Measurements from ENCODE around the gene TTC17.

Gene TTC17

GRCh38 chr11:43503417-43503816, 144.7 kb downstream of the TTC17 start:
- Histone ChIP-seq H3K9me3 (ENCODE audit: control insufficient read depth in 2 of 2, low read length in 2 of 2) (no peaks in the 10 kb centered on the region), H3K27me3 (ENCODE audit: control insufficient read depth in 1 of 2, insufficient read depth in 2 of 2, low read length in 2 of 2) (peaks cover 0 to 4% of the 10 kb centered on the region in 2 donors), H3K27ac (ENCODE audit: low read length) (no peak overlapping the region), H3K4me3 (ENCODE audit: low read length in 2 of 2) (no peak overlapping the region), H3K9ac (ENCODE audit: low read length in 2 of 2) (no peak overlapping the region), H3K36me3 (ENCODE audit: control insufficient read depth in 2 of 2, insufficient read depth in 2 of 2, low read length in 2 of 2) (no peaks in the 10 kb centered on the region), H3K4me1 (ENCODE audit: control insufficient read depth, insufficient read depth, low read length) (no peaks in the 10 kb centered on the region)

- no peak overlapping the region for H3K9ac ChIP-seq (ENCODE audit: low read length in 2 of 2)
- H3K27me3 ChIP-seq (ENCODE audit: control insufficient read depth in 1 of 2, insufficient read depth in 2 of 2, low read length in 2 of 2) = peaks cover 0 to 4% of the 10 kb centered on the region in 2 donors
- H3K4me3 ChIP-seq (ENCODE audit: low read length in 2 of 2) = no peak overlapping the region
- H3K9me3 ChIP-seq (ENCODE audit: control insufficient read depth in 2 of 2, low read length in 2 of 2) = no peaks in the 10 kb centered on the region
- H3K27ac ChIP-seq (ENCODE audit: low read length) = no peak overlapping the region
- H3K4me1 ChIP-seq (ENCODE audit: control insufficient read depth, insufficient read depth, low read length) = no peaks in the 10 kb centered on the region
- H3K36me3 ChIP-seq (ENCODE audit: control insufficient read depth in 2 of 2, insufficient read depth in 2 of 2, low read length in 2 of 2) = no peaks in the 10 kb centered on the region
Observed at GRCh38 chr11:43504316-43504950, 145.7 kb downstream of the TTC17 start.

DNA sequence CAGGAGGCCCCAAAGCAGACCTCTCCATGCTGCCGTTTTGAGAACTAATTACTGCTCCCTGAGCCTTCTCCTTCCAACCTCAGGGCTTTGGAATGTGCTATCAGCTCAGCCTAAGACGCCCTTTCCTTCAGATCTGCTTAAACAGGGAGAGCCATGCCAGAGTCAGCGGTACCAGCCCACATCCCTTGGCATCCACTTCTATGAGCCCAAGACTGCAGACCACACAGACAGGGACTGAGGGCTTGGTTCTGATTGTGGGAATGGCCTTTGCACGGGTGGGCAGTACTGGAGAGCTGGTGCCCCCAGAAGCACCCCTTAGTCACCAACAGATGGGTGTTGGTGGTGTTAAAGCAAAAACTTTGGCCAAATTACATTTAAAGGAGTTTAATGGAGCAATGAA, 146.5 kb downstream of the TTC17 start:
- no peak overlapping the region for H3K9ac ChIP-seq (ENCODE audit: low read length in 2 of 2)
- H3K27ac ChIP-seq (ENCODE audit: low read length) = no peak overlapping the region
- H3K4me1 ChIP-seq (ENCODE audit: control insufficient read depth, insufficient read depth, low read length) = no peaks in the 10 kb centered on the region
- no peaks in the 10 kb centered on the region for H3K36me3 ChIP-seq (ENCODE audit: control insufficient read depth in 2 of 2, insufficient read depth in 2 of 2, low read length in 2 of 2)
- H3K4me3 ChIP-seq (ENCODE audit: low read length in 2 of 2) = no peak overlapping the region
- peaks cover 0 to 4% of the 10 kb centered on the region in 2 donors for H3K27me3 ChIP-seq (ENCODE audit: control insufficient read depth in 1 of 2, insufficient read depth in 2 of 2, low read length in 2 of 2)
- no peaks in the 10 kb centered on the region for H3K9me3 ChIP-seq (ENCODE audit: control insufficient read depth in 2 of 2, low read length in 2 of 2)

DNA sequence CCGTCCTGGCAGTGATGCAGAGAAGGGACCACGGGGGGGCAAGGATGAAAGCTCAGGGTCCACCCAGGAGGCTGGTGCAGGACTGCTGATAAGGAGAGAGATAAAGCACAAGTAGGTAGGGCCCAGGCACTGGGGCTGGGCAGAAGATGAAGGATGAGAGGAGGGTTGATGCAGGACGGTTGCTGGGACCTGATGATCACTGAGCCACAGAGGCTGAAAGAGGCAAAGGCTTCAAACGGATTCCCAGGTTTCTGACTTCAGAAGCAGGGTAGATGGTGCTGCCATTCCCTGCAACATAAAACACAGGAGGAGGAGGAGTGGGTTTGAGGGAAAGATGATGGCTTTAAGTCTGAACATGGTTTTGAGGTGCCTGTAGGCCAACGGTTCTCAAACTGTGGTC, 148.5 kb downstream of the TTC17 start:
- no peaks in the 10 kb centered on the region for H3K4me1 ChIP-seq (ENCODE audit: control insufficient read depth, insufficient read depth, low read length)
- no peak overlapping the region for H3K4me3 ChIP-seq (ENCODE audit: low read length in 2 of 2)

DNA sequence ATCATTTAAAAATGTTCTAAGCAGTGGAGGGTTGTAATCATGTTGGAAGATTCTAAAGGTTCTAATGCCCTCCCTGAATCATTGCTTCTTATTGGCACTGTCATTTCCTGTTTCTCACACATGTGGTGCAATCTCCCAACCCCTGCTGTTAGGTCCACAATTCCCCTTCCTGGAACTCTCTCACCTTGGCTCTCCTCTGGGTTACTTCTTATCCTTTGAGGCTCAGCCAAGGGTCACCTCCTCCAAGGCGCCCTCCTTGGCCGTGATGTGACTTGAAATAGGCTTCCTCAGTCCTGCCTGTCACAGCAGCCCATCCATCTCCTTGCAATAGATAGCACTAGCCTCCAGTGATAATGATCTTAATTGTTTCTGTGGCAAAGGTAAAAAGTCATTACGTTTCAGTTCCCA, 149.8 kb downstream of the TTC17 start:
- no peak overlapping the region for H3K27ac ChIP-seq (ENCODE audit: low read length)
- H3K4me1 ChIP-seq (ENCODE audit: control insufficient read depth, insufficient read depth, low read length) = no peaks in the 10 kb centered on the region
- no peaks in the 10 kb centered on the region for H3K36me3 ChIP-seq (ENCODE audit: control insufficient read depth in 2 of 2, insufficient read depth in 2 of 2, low read length in 2 of 2)

More for the DNA sequence above, 148.5 kb downstream of the TTC17 start:
- peaks cover 0 to 4% of the 10 kb centered on the region in 2 donors for H3K27me3 ChIP-seq (ENCODE audit: control insufficient read depth in 1 of 2, insufficient read depth in 2 of 2, low read length in 2 of 2)
- H3K27ac ChIP-seq (ENCODE audit: low read length) = no peak overlapping the region
- no peaks in the 10 kb centered on the region for H3K36me3 ChIP-seq (ENCODE audit: control insufficient read depth in 2 of 2, insufficient read depth in 2 of 2, low read length in 2 of 2)
- no peaks in the 10 kb centered on the region for H3K9me3 ChIP-seq (ENCODE audit: control insufficient read depth in 2 of 2, low read length in 2 of 2)
- no peak overlapping the region for H3K9ac ChIP-seq (ENCODE audit: low read length in 2 of 2)

GRCh38 chr11:43511959-43512358, 153.2 kb downstream of the TTC17 start:
- H3K36me3 ChIP-seq (ENCODE audit: control insufficient read depth in 2 of 2, insufficient read depth in 2 of 2, low read length in 2 of 2) = no peaks in the 10 kb centered on the region
- no peak overlapping the region for H3K4me3 ChIP-seq (ENCODE audit: low read length in 2 of 2)
- H3K4me1 ChIP-seq (ENCODE audit: control insufficient read depth, insufficient read depth, low read length) = no peaks in the 10 kb centered on the region
- H3K9ac ChIP-seq (ENCODE audit: low read length in 2 of 2) = no peak overlapping the region
- peaks cover 0 to 5% of the 10 kb centered on the region in 2 donors for H3K9me3 ChIP-seq (ENCODE audit: control insufficient read depth in 2 of 2, low read length in 2 of 2)
- peaks cover 3 to 4% of the 10 kb centered on the region in 2 donors for H3K27me3 ChIP-seq (ENCODE audit: control insufficient read depth in 1 of 2, insufficient read depth in 2 of 2, low read length in 2 of 2)
- H3K27ac ChIP-seq (ENCODE audit: low read length) = no peak overlapping the region

More for the DNA sequence above, 149.8 kb downstream of the TTC17 start:
- Histone ChIP-seq H3K4me3 (ENCODE audit: low read length in 2 of 2) (no peak overlapping the region), H3K27me3 (ENCODE audit: control insufficient read depth in 1 of 2, insufficient read depth in 2 of 2, low read length in 2 of 2) (peaks cover 0 to 4% of the 10 kb centered on the region in 2 donors), H3K9ac (ENCODE audit: low read length in 2 of 2) (no peak overlapping the region), H3K9me3 (ENCODE audit: control insufficient read depth in 2 of 2, low read length in 2 of 2) (peaks cover 0 to 5% of the 10 kb centered on the region in 2 donors)

DNA sequence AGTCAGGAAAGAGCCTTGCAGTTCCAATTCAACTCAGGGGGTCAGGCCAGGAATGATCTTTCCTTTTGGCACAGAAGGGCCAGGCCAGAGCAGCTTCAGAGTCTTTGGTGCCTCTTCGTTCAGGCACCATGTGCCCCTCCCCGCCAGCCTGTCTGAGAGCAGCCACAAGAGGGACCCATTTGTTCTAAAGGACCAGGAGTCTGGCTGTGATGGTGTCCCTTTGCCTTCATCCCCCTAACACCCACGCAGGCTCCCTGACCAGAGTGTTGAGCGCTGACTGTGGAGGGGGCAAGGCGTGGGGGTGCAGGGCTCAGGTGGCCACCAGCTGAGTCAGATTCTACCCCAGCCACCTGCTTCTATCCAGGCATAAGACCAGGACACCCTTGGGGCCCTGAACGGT, 156.4 kb downstream of the TTC17 start:
- H3K27me3 ChIP-seq (ENCODE audit: control insufficient read depth in 1 of 2, insufficient read depth in 2 of 2, low read length in 2 of 2) = peaks cover 0 to 3% of the 10 kb centered on the region in 2 donors
- no peak overlapping the region for H3K27ac ChIP-seq (ENCODE audit: low read length)
- no peak overlapping the region for H3K9ac ChIP-seq (ENCODE audit: low read length in 2 of 2)
- no peaks in the 10 kb centered on the region for H3K36me3 ChIP-seq (ENCODE audit: control insufficient read depth in 2 of 2, insufficient read depth in 2 of 2, low read length in 2 of 2)
- peaks cover 0 to 5% of the 10 kb centered on the region in 2 donors for H3K9me3 ChIP-seq (ENCODE audit: control insufficient read depth in 2 of 2, low read length in 2 of 2)
- H3K4me3 ChIP-seq (ENCODE audit: low read length in 2 of 2) = no peak overlapping the region
- no peaks in the 10 kb centered on the region for H3K4me1 ChIP-seq (ENCODE audit: control insufficient read depth, insufficient read depth, low read length)

DNA sequence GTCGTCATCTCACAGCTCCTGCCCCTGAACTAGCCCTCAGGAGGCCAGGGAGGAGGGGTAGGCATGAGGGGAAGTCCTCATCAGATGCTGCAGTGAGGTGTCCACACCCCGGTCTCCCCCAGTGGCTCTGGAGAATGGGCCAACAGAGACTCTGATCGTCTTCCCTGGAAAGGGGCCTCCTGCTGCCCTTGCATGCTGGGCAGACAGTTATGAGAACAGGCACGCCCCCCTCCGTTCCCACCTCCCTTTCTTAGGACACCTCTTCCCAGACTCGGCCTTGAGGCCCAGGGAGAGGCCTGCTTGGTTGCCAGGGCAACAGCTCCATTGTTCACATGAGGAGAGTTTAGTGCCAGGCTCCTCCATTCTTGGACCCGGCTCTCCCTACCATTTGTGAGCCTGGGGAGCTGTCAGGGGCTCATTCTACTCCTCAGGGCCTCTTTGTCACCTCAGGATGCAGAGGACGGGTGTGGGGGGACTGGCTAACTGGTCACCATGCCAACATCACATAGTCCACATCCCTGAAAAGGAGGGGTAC, 157.7 kb downstream of the TTC17 start:
- Histone ChIP-seq H3K9ac (ENCODE audit: low read length in 2 of 2) (no peak overlapping the region), H3K27me3 (ENCODE audit: control insufficient read depth in 1 of 2, insufficient read depth in 2 of 2, low read length in 2 of 2) (peaks cover 0 to 3% of the 10 kb centered on the region in 2 donors), H3K36me3 (ENCODE audit: control insufficient read depth in 2 of 2, insufficient read depth in 2 of 2, low read length in 2 of 2) (no peaks in the 10 kb centered on the region), H3K27ac (ENCODE audit: low read length) (no peak overlapping the region), H3K9me3 (ENCODE audit: control insufficient read depth in 2 of 2, low read length in 2 of 2) (peaks cover 0 to 5% of the 10 kb centered on the region in 2 donors), H3K4me1 (ENCODE audit: control insufficient read depth, insufficient read depth, low read length) (no peaks in the 10 kb centered on the region), H3K4me3 (ENCODE audit: low read length in 2 of 2) (no peak overlapping the region)

DNA sequence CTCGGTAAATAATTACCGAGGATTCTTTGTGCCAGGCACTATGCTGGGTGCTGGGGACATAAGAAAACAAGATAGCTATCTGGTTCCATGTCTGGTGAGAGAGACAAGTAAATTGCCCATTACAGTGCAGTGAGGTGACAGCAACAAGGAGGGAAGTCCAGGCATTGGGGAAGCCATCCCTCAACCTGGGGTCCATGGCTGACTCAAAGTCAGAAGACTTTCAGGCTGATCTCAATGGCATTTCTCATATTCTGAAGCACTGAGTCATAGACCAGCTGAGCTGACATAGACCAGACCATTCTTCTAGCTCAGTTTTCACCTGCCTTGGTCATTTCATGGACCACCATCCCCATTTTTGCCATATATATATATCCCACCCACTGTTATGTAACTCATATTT, 158.8 kb downstream of the TTC17 start:
- H3K9ac ChIP-seq (ENCODE audit: low read length in 2 of 2) = no peak overlapping the region
- no peaks in the 10 kb centered on the region for H3K4me1 ChIP-seq (ENCODE audit: control insufficient read depth, insufficient read depth, low read length)
- H3K9me3 ChIP-seq (ENCODE audit: control insufficient read depth in 2 of 2, low read length in 2 of 2) = peaks cover 3 to 5% of the 10 kb centered on the region in 2 donors
- H3K27me3 ChIP-seq (ENCODE audit: control insufficient read depth in 1 of 2, insufficient read depth in 2 of 2, low read length in 2 of 2) = peaks cover 0 to 3% of the 10 kb centered on the region in 2 donors
- no peaks in the 10 kb centered on the region for H3K36me3 ChIP-seq (ENCODE audit: control insufficient read depth in 2 of 2, insufficient read depth in 2 of 2, low read length in 2 of 2)
- H3K27ac ChIP-seq (ENCODE audit: low read length) = no peak overlapping the region
- no peak overlapping the region for H3K4me3 ChIP-seq (ENCODE audit: low read length in 2 of 2)

DNA sequence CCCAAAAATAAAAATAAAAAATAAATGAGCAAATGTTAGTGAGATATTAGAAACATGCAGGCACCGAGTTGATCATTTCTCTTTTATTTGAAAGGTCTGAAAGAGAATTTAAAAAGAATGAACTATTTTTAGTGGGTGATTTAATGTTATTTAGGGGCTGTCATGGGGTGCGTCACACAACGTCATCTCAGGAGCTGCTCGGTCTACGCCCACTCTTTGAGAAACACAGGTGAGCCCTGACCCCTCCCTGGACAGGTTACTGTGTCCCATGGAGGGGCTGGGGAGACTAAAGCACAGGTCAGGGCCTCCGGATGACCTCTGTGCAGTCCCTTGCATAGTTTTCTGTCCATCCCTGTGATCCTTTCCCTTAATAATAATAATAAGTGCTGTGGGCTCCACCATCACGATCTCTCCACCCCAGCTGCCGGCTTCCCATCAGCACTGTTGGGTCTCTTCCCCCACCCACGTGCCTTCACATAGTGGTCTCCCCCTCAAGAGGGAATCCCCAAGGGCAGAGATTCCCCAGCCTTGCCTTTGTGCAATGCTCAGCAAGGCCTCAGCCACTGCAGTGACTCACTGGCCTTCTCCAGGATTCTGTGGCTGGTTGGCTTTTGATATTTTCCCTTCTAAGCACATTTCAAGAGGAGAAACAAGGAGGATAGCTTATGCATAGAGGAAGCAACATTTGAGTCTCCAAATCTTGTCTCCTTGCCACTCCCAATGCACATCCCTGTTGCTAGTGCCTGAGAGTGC, 159.9 kb downstream of the TTC17 start:
- Histone ChIP-seq H3K4me1 (ENCODE audit: control insufficient read depth, insufficient read depth, low read length) (no peaks in the 10 kb centered on the region), H3K4me3 (ENCODE audit: low read length in 2 of 2) (no peak overlapping the region), H3K27ac (ENCODE audit: low read length) (no peak overlapping the region), H3K9me3 (ENCODE audit: control insufficient read depth in 2 of 2, low read length in 2 of 2) (peaks cover 0 to 5% of the 10 kb centered on the region in 2 donors), H3K36me3 (ENCODE audit: control insufficient read depth in 2 of 2, insufficient read depth in 2 of 2, low read length in 2 of 2) (no peaks in the 10 kb centered on the region), H3K27me3 (ENCODE audit: control insufficient read depth in 1 of 2, insufficient read depth in 2 of 2, low read length in 2 of 2) (peaks cover 0 to 3% of the 10 kb centered on the region in 2 donors), H3K9ac (ENCODE audit: low read length in 2 of 2) (no peak overlapping the region)

- H3K9ac ChIP-seq (ENCODE audit: low read length in 2 of 2) = no peak overlapping the region
- no peak overlapping the region for H3K4me3 ChIP-seq (ENCODE audit: low read length in 2 of 2)
- H3K36me3 ChIP-seq (ENCODE audit: control insufficient read depth in 2 of 2, insufficient read depth in 2 of 2, low read length in 2 of 2) = no peaks in the 10 kb centered on the region
Observed at GRCh38 chr11:43521471-43521870, 162.8 kb downstream of the TTC17 start.

More at GRCh38 chr11:43521471-43521870, 162.8 kb downstream of the TTC17 start:
- H3K27me3 ChIP-seq (ENCODE audit: control insufficient read depth in 1 of 2, insufficient read depth in 2 of 2, low read length in 2 of 2) = peaks cover 0 to 3% of the 10 kb centered on the region in 2 donors
- no peaks in the 10 kb centered on the region for H3K4me1 ChIP-seq (ENCODE audit: control insufficient read depth, insufficient read depth, low read length)
- H3K9me3 ChIP-seq (ENCODE audit: control insufficient read depth in 2 of 2, low read length in 2 of 2) = peaks cover 0 to 5% of the 10 kb centered on the region in 2 donors
- no peak overlapping the region for H3K27ac ChIP-seq (ENCODE audit: low read length)

Measured in stomach smooth muscle (tissue), 2 donors.